ENCODE results near the gene KRTAP21-2. TPM values are rescaled to one million over a fixed set of nuclear protein-coding genes. Genes with fewer than 3 reads are reported as not detected.

The KRTAP21-2 gene
- total RNA-seq (2021; ENCODE audit: unreplicated experiment) (not detected), Bru-seq, nascent RNA (not detected), BruChase-seq, experiment 1, labeled RNA remaining after a 2-hour chase (not detected), BruChase-seq, experiment 2, labeled RNA remaining after a 6-hour chase (not detected)
- polyA plus RNA-seq (2012; ENCODE audit: insufficient read length), result not detected
- long read RNA-seq, result 0 reads

GRCh38 chr21:30747159-30747558 lies at the start of gene KRTAP21-2:
KRTAP21-2 (minus strand) TSS chr21:30747259; CDS start chr21:30747202, 57 bp downstream.
- H3K27ac ChIP-seq (ENCODE audit: low read length), result no peak within 1 kb of the TSS
- no peak for ATAC-seq
- no peak for DNase-seq (ENCODE audit: low read depth, low spot score)
- H3K9me3 ChIP-seq (ENCODE audit: control insufficient read depth, insufficient read depth, low read depth, low read length), result no peaks in the 10 kb centered on the region
- ChIA-PET POLR2A (no interaction called here), CTCF (no interaction called here)
- intact Hi-C loops (cut with micrococcal nuclease; ENCODE audit: unreplicated experiment), result no loop called here
- no TSS peak for BruUV-seq (replicated peaks)
- H3K36me3 ChIP-seq (ENCODE audit: control insufficient read depth, insufficient read depth, low read length), result no peaks in the 10 kb centered on the region
- TF ChIP-seq REST (IDR thresholded peaks at IDR 0.05; ENCODE audit: insufficient read depth in 1 of 2, low read depth in 2 of 2, low read length in 1 of 2) (no peak), SIN3A (IDR thresholded peaks at IDR 0.05; ENCODE audit: borderline replicate concordance, insufficient read depth, low read depth, low read length) (no peak), POLR2AphosphoS5 (IDR thresholded peaks at IDR 0.05; ENCODE audit: low read depth, low read length) (no peak), TCF7L2 (IDR thresholded peaks at IDR 0.05; ENCODE audit: low read depth, low read length) (no peak)
- TF ChIP-seq, protein P1, sequence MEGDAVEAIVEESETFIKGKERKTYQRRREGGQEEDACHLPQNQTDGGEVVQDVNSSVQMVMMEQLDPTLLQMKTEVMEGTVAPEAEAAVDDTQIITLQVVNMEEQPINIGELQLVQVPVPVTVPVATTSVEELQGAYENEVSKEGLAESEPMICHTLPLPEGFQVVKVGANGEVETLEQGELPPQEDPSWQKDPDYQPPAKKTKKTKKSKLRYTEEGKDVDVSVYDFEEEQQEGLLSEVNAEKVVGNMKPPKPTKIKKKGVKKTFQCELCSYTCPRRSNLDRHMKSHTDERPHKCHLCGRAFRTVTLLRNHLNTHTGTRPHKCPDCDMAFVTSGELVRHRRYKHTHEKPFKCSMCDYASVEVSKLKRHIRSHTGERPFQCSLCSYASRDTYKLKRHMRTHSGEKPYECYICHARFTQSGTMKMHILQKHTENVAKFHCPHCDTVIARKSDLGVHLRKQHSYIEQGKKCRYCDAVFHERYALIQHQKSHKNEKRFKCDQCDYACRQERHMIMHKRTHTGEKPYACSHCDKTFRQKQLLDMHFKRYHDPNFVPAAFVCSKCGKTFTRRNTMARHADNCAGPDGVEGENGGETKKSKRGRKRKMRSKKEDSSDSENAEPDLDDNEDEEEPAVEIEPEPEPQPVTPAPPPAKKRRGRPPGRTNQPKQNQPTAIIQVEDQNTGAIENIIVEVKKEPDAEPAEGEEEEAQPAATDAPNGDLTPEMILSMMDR (IDR thresholded peaks at IDR 0.05), result no peak
- H3K27me3 ChIP-seq (ENCODE audit: control insufficient read depth, insufficient read depth, low read length), result no peaks in the 10 kb centered on the region
- no peaks in the 10 kb centered on the region for H3K4me1 ChIP-seq (ENCODE audit: control insufficient read depth, insufficient read depth, low read length)
- in situ Hi-C loops (cut with HindIII; ENCODE audit: low pct_unique_long_range_greater_than_20kb, low sequenced_read_pairs), result no loop called here
- no peak within 1 kb of the TSS for H3K4me3 ChIP-seq (ENCODE audit: low read depth in 2 of 2, low read length in 2 of 2)

GRCh38 chr21:30793581-30794314 lies 46.7 kb upstream of the KRTAP21-2 start:
- ATAC-seq (no peak), DNase-seq (ENCODE audit: low read depth, low spot score) (no peak)
- Histone ChIP-seq H3K27me3 (ENCODE audit: control insufficient read depth, insufficient read depth, low read length) (no peaks in the 10 kb centered on the region), H3K36me3 (ENCODE audit: control insufficient read depth, insufficient read depth, low read length) (no peaks in the 10 kb centered on the region), H3K9me3 (ENCODE audit: control insufficient read depth, insufficient read depth, low read depth, low read length) (no peaks in the 10 kb centered on the region), H3K4me3 (ENCODE audit: low read depth in 2 of 2, low read length in 2 of 2) (no peak overlapping the region), H3K27ac (ENCODE audit: low read length) (no peak overlapping the region), H3K4me1 (ENCODE audit: control insufficient read depth, insufficient read depth, low read length) (no peaks in the 10 kb centered on the region)
- no TSS peak for BruUV-seq (replicated peaks)
- no peak for TF ChIP-seq TCF7L2 (IDR thresholded peaks at IDR 0.05; ENCODE audit: low read depth, low read length)
- TF ChIP-seq, protein P1 (IDR thresholded peaks at IDR 0.05), result no peak
- TF ChIP-seq SIN3A (IDR thresholded peaks at IDR 0.05; ENCODE audit: borderline replicate concordance, insufficient read depth, low read depth, low read length), result no peak
- no peak for TF ChIP-seq REST (IDR thresholded peaks at IDR 0.05; ENCODE audit: insufficient read depth in 1 of 2, low read depth in 2 of 2, low read length in 1 of 2)
- TF ChIP-seq POLR2AphosphoS5 (IDR thresholded peaks at IDR 0.05; ENCODE audit: low read depth, low read length), result no peak
- intact Hi-C loops (cut with micrococcal nuclease; ENCODE audit: unreplicated experiment) (no loop called here), in situ Hi-C loops (cut with HindIII; ENCODE audit: low pct_unique_long_range_greater_than_20kb, low sequenced_read_pairs) (no loop called here)
- POLR2A ChIA-PET, result no interaction called here
- CTCF ChIA-PET, result no interaction called here
